ENCODE data around the gene KIAA1549. TPM values are rescaled to one million over a fixed set of nuclear protein-coding genes. Genes with fewer than 3 reads are reported as not detected.

Gene KIAA1549
- total and polyA plus RNA-seq, 10 of the 15 experiments (the other 5 are each of a cell fraction or from before 2014, with no cell fraction given), result 0.02 to 0.82 (median 0.22) TPM

DNA sequence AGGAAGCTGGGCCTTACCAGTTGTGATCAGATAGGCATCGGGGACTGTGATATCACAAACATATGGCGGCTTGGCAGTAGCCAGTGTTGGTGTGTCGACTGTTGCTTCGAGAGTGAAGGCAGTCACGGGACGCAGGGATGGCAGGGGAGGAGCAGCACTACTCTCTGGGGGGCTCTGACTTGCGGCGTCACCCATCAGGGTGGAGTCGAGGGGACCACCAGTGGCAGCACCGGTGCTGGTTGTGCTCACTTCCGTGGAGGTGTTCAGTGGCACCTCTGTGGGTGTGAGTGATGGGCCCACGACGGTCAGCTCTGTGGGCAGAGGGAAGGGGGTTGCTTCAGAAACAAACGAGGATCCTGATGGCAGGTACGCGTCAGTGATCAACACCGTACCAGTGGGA, 64.5 kb downstream of the KIAA1549 start (continued):
- TF ChIP-seq, protein P1, sequence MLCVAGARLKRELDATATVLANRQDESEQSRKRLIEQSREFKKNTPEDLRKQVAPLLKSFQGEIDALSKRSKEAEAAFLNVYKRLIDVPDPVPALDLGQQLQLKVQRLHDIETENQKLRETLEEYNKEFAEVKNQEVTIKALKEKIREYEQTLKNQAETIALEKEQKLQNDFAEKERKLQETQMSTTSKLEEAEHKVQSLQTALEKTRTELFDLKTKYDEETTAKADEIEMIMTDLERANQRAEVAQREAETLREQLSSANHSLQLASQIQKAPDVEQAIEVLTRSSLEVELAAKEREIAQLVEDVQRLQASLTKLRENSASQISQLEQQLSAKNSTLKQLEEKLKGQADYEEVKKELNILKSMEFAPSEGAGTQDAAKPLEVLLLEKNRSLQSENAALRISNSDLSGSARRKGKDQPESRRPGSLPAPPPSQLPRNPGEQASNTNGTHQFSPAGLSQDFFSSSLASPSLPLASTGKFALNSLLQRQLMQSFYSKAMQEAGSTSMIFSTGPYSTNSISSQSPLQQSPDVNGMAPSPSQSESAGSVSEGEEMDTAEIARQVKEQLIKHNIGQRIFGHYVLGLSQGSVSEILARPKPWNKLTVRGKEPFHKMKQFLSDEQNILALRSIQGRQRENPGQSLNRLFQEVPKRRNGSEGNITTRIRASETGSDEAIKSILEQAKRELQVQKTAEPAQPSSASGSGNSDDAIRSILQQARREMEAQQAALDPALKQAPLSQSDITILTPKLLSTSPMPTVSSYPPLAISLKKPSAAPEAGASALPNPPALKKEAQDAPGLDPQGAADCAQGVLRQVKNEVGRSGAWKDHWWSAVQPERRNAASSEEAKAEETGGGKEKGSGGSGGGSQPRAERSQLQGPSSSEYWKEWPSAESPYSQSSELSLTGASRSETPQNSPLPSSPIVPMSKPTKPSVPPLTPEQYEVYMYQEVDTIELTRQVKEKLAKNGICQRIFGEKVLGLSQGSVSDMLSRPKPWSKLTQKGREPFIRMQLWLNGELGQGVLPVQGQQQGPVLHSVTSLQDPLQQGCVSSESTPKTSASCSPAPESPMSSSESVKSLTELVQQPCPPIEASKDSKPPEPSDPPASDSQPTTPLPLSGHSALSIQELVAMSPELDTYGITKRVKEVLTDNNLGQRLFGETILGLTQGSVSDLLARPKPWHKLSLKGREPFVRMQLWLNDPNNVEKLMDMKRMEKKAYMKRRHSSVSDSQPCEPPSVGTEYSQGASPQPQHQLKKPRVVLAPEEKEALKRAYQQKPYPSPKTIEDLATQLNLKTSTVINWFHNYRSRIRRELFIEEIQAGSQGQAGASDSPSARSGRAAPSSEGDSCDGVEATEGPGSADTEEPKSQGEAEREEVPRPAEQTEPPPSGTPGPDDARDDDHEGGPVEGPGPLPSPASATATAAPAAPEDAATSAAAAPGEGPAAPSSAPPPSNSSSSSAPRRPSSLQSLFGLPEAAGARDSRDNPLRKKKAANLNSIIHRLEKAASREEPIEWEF (IDR thresholded peaks at IDR 0.05; ENCODE audit: insufficient replicate concordance, low read depth, low read length), result no peak

- no peaks in the 10 kb centered on the region for H3K9me3 ChIP-seq (replicated peaks; ENCODE audit: control insufficient read depth, insufficient read depth, low read length)
- H3K27ac ChIP-seq (ENCODE audit: control insufficient read depth, insufficient read depth), result no peak overlapping the region
- intact Hi-C loops (cut with micrococcal nuclease; ENCODE audit: unreplicated experiment), result no loop called here
- CTCF ChIA-PET, result no interaction called here
- H3K27me3 ChIP-seq (replicated peaks in 1 of 2; ENCODE audit: control insufficient read depth in 2 of 2, insufficient read depth in 2 of 2, low read length in 1 of 2), result peaks cover 0 to 3% of the 10 kb centered on the region in 2 experiments; a peak in 2 of 4 replicates
- H4K20me1 ChIP-seq (ENCODE audit: control insufficient read depth, insufficient read depth), result no peaks in the 10 kb centered on the region
- no peaks in the 10 kb centered on the region for H3K36me3 ChIP-seq (ENCODE audit: control insufficient read depth in 2 of 2, insufficient read depth in 2 of 2, low read length in 1 of 2)
- no TSS peak for BruUV-seq (replicated peaks)
- WGBS (ENCODE audit: insufficient coverage, insufficient replicate concordance, low lambda C conversion rate, missing lambda C conversion rate), result 42% methylated on average over 6 of the region's 6 CpGs
- SMC1A ChIA-PET (ENCODE audit: uncharacterized antibody, unreplicated experiment), result no interaction called here
- H3K4me2 ChIP-seq (ENCODE audit: control insufficient read depth, insufficient read depth), result no peak overlapping the region
- no peaks in the 10 kb centered on the region for H3K4me1 ChIP-seq (ENCODE audit: control insufficient read depth, insufficient read depth, low read length)
- ATAC-seq (no peak), DNase-seq (ENCODE audit: low read depth, low spot score) (no peak), FAIRE-seq (no peak)
- RAD21 ChIA-PET (ENCODE audit: unreplicated experiment), result no interaction called here
- no peak overlapping the region for H3K4me3 ChIP-seq
- no peak overlapping the region for H3K9ac ChIP-seq (ENCODE audit: control insufficient read depth, insufficient read depth, low read length)
- POLR2A ChIA-PET, result no interaction called here
- in situ Hi-C loops (cut with MboI), result no loop called here
- no peak overlapping the region for H2AFZ ChIP-seq (ENCODE audit: control insufficient read depth, low read depth, low read length)
- no peaks in the 10 kb centered on the region for H3K79me2 ChIP-seq (ENCODE audit: control insufficient read depth, insufficient read depth, low read length)
- TF ChIP-seq KAT2A (conservative IDR thresholded peaks at IDR 0.05; ENCODE audit: control insufficient read depth, low read depth, low read length) (no peak), SMAD5 (IDR thresholded peaks at IDR 0.05; ENCODE audit: low read depth) (no peak), RBBP5 (conservative IDR thresholded peaks at IDR 0.05) (no peak), RUNX3 (IDR thresholded peaks at IDR 0.05; ENCODE audit: low read length) (no peak), IKZF2 (IDR thresholded peaks at IDR 0.05) (no peak), HCFC1 (IDR thresholded peaks at IDR 0.05; ENCODE audit: low read length) (no peak), TCF7 (IDR thresholded peaks at IDR 0.05; ENCODE audit: borderline replicate concordance) (no peak), USF1 (IDR thresholded peaks at IDR 0.05; ENCODE audit: borderline replicate concordance, extremely low read length, insufficient read depth, low read depth, low read length) (no peak), ASH2L (IDR thresholded peaks at IDR 0.05; ENCODE audit: borderline replicate concordance, low read depth) (no peak)
- TF ChIP-seq, protein P2, sequence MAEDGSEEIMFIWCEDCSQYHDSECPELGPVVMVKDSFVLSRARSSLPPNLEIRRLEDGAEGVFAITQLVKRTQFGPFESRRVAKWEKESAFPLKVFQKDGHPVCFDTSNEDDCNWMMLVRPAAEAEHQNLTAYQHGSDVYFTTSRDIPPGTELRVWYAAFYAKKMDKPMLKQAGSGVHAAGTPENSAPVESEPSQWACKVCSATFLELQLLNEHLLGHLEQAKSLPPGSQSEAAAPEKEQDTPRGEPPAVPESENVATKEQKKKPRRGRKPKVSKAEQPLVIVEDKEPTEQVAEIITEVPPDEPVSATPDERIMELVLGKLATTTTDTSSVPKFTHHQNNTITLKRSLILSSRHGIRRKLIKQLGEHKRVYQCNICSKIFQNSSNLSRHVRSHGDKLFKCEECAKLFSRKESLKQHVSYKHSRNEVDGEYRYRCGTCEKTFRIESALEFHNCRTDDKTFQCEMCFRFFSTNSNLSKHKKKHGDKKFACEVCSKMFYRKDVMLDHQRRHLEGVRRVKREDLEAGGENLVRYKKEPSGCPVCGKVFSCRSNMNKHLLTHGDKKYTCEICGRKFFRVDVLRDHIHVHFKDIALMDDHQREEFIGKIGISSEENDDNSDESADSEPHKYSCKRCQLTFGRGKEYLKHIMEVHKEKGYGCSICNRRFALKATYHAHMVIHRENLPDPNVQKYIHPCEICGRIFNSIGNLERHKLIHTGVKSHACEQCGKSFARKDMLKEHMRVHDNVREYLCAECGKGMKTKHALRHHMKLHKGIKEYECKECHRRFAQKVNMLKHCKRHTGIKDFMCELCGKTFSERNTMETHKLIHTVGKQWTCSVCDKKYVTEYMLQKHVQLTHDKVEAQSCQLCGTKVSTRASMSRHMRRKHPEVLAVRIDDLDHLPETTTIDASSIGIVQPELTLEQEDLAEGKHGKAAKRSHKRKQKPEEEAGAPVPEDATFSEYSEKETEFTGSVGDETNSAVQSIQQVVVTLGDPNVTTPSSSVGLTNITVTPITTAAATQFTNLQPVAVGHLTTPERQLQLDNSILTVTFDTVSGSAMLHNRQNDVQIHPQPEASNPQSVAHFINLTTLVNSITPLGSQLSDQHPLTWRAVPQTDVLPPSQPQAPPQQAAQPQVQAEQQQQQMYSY (CRISPR knock-in tag; IDR thresholded peaks at IDR 0.05), result no peak
- TF ChIP-seq, protein P3, sequence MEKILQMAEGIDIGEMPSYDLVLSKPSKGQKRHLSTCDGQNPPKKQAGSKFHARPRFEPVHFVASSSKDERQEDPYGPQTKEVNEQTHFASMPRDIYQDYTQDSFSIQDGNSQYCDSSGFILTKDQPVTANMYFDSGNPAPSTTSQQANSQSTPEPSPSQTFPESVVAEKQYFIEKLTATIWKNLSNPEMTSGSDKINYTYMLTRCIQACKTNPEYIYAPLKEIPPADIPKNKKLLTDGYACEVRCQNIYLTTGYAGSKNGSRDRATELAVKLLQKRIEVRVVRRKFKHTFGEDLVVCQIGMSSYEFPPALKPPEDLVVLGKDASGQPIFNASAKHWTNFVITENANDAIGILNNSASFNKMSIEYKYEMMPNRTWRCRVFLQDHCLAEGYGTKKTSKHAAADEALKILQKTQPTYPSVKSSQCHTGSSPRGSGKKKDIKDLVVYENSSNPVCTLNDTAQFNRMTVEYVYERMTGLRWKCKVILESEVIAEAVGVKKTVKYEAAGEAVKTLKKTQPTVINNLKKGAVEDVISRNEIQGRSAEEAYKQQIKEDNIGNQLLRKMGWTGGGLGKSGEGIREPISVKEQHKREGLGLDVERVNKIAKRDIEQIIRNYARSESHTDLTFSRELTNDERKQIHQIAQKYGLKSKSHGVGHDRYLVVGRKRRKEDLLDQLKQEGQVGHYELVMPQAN (conservative IDR thresholded peaks at IDR 0.05), result no peak
Measured at GRCh38 chr7:138916275-138916674, 64.9 kb downstream of the KIAA1549 start.
